GM23338 (cell line): ENCODE results near the gene KCNMA1. TPM values are rescaled to one million over a fixed set of nuclear protein-coding genes. Genes with fewer than 3 reads are reported as not detected.

Experiments
- ATAC-seq: fragments of 200-7000 bp; cut with Tn5 transposase; 3 replicates; pipeline ENCODE4 v1.9.1; 2020
- DNase-seq: peaks from one replicate; pipeline ENCODE4 v3.0.0-alpha.2; 2015; ENCODE audit warnings: low spot score
- H2AFZ ChIP-seq: fragments of 200-600 bp; sonication (generic); 2 replicates; pipeline ENCODE4 v1.8.0; 2016; ENCODE audit warnings: antibody characterized with exemption, mild to moderate bottlenecking, moderate library complexity
- H3F3A ChIP-seq: fragments of 200-600 bp; sonication (generic); replicated peaks from 2 replicates; pipeline ENCODE4 v1.8.0; 2017; ENCODE audit warnings: antibody characterized with exemption, mixed run types, low read depth
- H3K27ac ChIP-seq: fragments of 200-600 bp; sonication (generic); 2 replicates; pipeline ENCODE4 v1.6.1; 2016; ENCODE audit warnings: low read depth
- H3K27me3 ChIP-seq: fragments of 200-600 bp; sonication (generic); 2 replicates; pipeline ENCODE4 v1.8.0; 2016; ENCODE audit warnings: mild to moderate bottlenecking, mixed run types, moderate library complexity; ENCODE audit not compliant: insufficient read depth
- H3K36me3 ChIP-seq: fragments of 200-600 bp; sonication (generic); 2 replicates; pipeline ENCODE4 v1.8.0; 2016; ENCODE audit warnings: mild to moderate bottlenecking; ENCODE audit not compliant: insufficient read depth
- H3K4me1 ChIP-seq: fragments of 200-600 bp; sonication (generic); 2 replicates; pipeline ENCODE4 v1.8.0; 2016; ENCODE audit warnings: mild to moderate bottlenecking, moderate library complexity; ENCODE audit not compliant: insufficient read depth
- H3K4me2 ChIP-seq: fragments of 200-600 bp; sonication (generic); 2 replicates; pipeline ENCODE4 v1.7.1; 2017; ENCODE audit warnings: mixed run types
- H3K4me3 ChIP-seq: fragments of 200-600 bp; sonication (generic); 2 replicates; pipeline ENCODE4 v1.6.1; 2016; ENCODE audit warnings: mixed run types
- H3K79me2 ChIP-seq: fragments of 200-600 bp; sonication (generic); replicated peaks from 2 replicates; pipeline ENCODE4 v1.8.0; 2017; ENCODE audit warnings: mild to moderate bottlenecking; ENCODE audit not compliant: insufficient read depth
- H3K9me2 ChIP-seq: fragments of 200-600 bp; sonication (generic); 2 replicates; pipeline ENCODE4 v1.8.0; 2017; ENCODE audit not compliant: insufficient read depth
- H4K20me1 ChIP-seq: fragments of 200-600 bp; sonication (generic); replicated peaks from 2 replicates; pipeline ENCODE4 v1.8.0; 2017; ENCODE audit warnings: mild to moderate bottlenecking; ENCODE audit not compliant: insufficient read depth
- H3K27ac Mint-ChIP-seq: 2 replicates; pipeline ENCODE4 v1.8.0; 2020; ENCODE audit warnings: inconsistent platforms, mild to moderate bottlenecking, moderate library complexity, mixed read lengths
- H3K27me3 Mint-ChIP-seq: 3 replicates; pipeline ENCODE4 v1.8.0; 2022; ENCODE audit warnings: low read depth, mild to moderate bottlenecking, moderate library complexity, mixed read lengths, inconsistent platforms; ENCODE audit not compliant: insufficient read depth, poor library complexity
- H3K36me3 Mint-ChIP-seq: 3 replicates; pipeline ENCODE4 v1.8.0; 2021; ENCODE audit warnings: low read depth, mild to moderate bottlenecking, inconsistent platforms, moderate library complexity, mixed read lengths
- H3K4me1 Mint-ChIP-seq: 3 replicates; pipeline ENCODE4 v1.8.0; 2020; ENCODE audit warnings: mild to moderate bottlenecking, inconsistent platforms, mixed read lengths
- H3K4me3 Mint-ChIP-seq: 3 replicates; pipeline ENCODE4 v1.8.0; 2021; ENCODE audit warnings: moderate library complexity, mild to moderate bottlenecking, inconsistent platforms, mixed read lengths
- H3K9me3 Mint-ChIP-seq: 3 replicates; pipeline ENCODE4 v1.8.0; 2020; ENCODE audit warnings: moderate library complexity, mild to moderate bottlenecking, inconsistent platforms, mixed read lengths
- CREB1 ChIP-seq: fragments of 250-450 bp; sonication (Bioruptor Pico); IDR thresholded peaks from 2 replicates; pipeline ENCODE4 v1.5.0; 2020; ENCODE audit warnings: low read depth, mild to moderate bottlenecking, moderate library complexity
- ETS1 ChIP-seq: IDR thresholded peaks from 2 replicates; pipeline ENCODE4 v1.6.1; 2016; ENCODE audit warnings: antibody characterized with exemption
- EZH2 ChIP-seq: fragments of 200-600 bp; sonication (generic); IDR thresholded peaks from one replicate; pipeline ENCODE4 v1.8.0; 2017; ENCODE audit warnings: antibody characterized with exemption, mild to moderate bottlenecking, low read depth; ENCODE audit not compliant: unreplicated experiment
- EZH2phosphoT487 ChIP-seq: fragments of 200-600 bp; sonication (generic); IDR thresholded peaks from one replicate; pipeline ENCODE4 v1.8.1; 2018; ENCODE audit warnings: antibody characterized with exemption; ENCODE audit not compliant: unreplicated experiment
- JUNB ChIP-seq: IDR thresholded peaks from one replicate; pipeline ENCODE4 v1.6.1; 2016; ENCODE audit warnings: antibody characterized with exemption; ENCODE audit not compliant: unreplicated experiment
- NANOG ChIP-seq: IDR thresholded peaks from 2 replicates; pipeline ENCODE4 v1.6.1; 2016; ENCODE audit warnings: antibody characterized with exemption, borderline replicate concordance
- POLR2AphosphoS5 ChIP-seq: IDR thresholded peaks from 2 replicates; pipeline ENCODE4 v1.6.1; 2016; ENCODE audit warnings: antibody characterized with exemption, low read depth
- REST ChIP-seq: IDR thresholded peaks from one replicate; pipeline ENCODE4 v1.6.1; 2018; ENCODE audit warnings: antibody characterized with exemption; ENCODE audit not compliant: unreplicated experiment
- STAT1 ChIP-seq: IDR thresholded peaks from one replicate; pipeline ENCODE4 v1.6.1; 2016; ENCODE audit warnings: antibody characterized with exemption; ENCODE audit not compliant: unreplicated experiment
- ZNF114 ChIP-seq: fragments of 250-450 bp; sonication (Bioruptor Pico); IDR thresholded peaks from 2 replicates; pipeline ENCODE4 v1.5.0; 2020; ENCODE audit warnings: mild to moderate bottlenecking, moderate library complexity
- ZNF331 ChIP-seq: fragments of 250-450 bp; sonication (Bioruptor Pico); IDR thresholded peaks from 2 replicates; pipeline ENCODE4 v1.5.0; 2020; ENCODE audit warnings: low read depth, mild to moderate bottlenecking, moderate library complexity
- polyA plus RNA-seq: library from polyadenylated mRNA; unstranded; fragments of >200 nt; fragmentation: Nextera tagmentation; extraction: Ambion mirVana; gene quantifications from 2 replicates; pipeline ENCODE4 v1.2.1, GENCODE V29; 2016
- total RNA-seq: library from RNA; depleted of rRNA; stranded (reverse); fragments of >200 nt; shearing (Covaris generic); gene quantifications from 2 replicates; pipeline ENCODE4 v1.2.3, GENCODE V29; 2014
- TF ChIP-seq, protein P1 (sequence below): fragments of 250-450 bp; sonication (Bioruptor Pico); IDR thresholded peaks from 2 replicates; pipeline ENCODE4 v1.5.0; 2020; ENCODE audit warnings: mild to moderate bottlenecking, moderate library complexity
- TF ChIP-seq, protein P2 (sequence below), 2 experiments: fragments of 200-600 bp in 1 of 2; sonication (generic) in 1 of 2; conservative IDR thresholded peaks; 2 replicates each; pipeline versions ENCODE4 v1.5.1 to v1.6.1; 2016 to 2017; ENCODE audit warnings: antibody characterized with exemption in 2 of 2, low read depth in 2 of 2, mild to moderate bottlenecking in 2 of 2, moderate library complexity in 1 of 2

KCNMA1 gene
- total and polyA plus RNA-seq, 2 experiments from 2014 or later, result 8.2 to 9.0 TPM

DNA sequence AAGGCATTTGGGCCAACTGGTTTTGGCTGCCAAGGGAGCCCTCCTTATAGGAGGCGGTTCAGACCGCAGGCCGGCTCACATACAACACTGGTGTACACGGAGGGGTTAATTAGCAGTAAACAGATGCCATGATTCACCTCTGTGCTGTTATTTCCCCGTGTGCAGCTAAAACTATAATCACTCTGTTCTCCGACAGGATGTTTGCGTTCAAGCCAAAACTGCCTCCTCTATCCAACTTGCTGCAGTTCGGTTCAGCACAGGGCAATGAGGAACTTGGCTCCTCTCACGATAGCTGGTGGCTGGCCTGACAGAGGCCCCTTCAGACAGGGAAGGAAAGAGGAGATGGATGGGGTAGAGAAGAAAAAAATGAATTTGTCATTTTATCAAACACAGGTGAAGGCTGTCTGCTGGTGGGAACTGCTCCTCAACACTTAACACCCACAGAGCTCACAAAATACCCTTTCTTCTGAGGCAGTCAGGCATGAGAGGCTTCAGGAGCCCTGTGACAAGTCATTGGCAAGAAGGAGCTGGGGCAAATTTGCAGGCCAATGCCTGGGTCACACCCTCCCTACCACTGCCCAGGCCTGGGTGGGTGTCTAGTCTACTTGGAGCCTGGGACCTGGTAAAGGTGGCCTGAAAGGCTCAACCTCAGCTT, 24.0 kb downstream of the KCNMA1 start:
- Histone ChIP-seq H3K36me3 (no peaks in the 10 kb centered on the region; the same call in 1 of the 2 replicates), H4K20me1 (no peaks in the 10 kb centered on the region; the same call in 1 of the 2 replicates), H3K9me2 (peaks cover 7% of the 10 kb centered on the region; the same call in 1 of the 2 replicates), H3K4me1 (no peaks in the 10 kb centered on the region), H3K4me3 (no peak overlapping the region), H3K79me2 (0 out of 2 replicates have a peak, but pooled peaks cover 3% of the 10 kb centered on the region), H3K4me2 (no peak overlapping the region), H3K27ac (no peak overlapping the region), H3K27me3 (no peaks in the 10 kb centered on the region), H2AFZ (no peak overlapping the region), H3F3A (no peaks in the 10 kb centered on the region)
- Mint-ChIP-seq H3K27ac (no peak overlapping the region), H3K9me3 (no peaks in the 10 kb centered on the region), H3K27me3 (no peaks in the 10 kb centered on the region), H3K36me3 (no peaks in the 10 kb centered on the region), H3K4me1 (peaks cover 6% of the 10 kb centered on the region), H3K4me3 (no peak overlapping the region)
- DNase-seq, result no peak
- ATAC-seq, result no peak
- TF ChIP-seq, protein P1, sequence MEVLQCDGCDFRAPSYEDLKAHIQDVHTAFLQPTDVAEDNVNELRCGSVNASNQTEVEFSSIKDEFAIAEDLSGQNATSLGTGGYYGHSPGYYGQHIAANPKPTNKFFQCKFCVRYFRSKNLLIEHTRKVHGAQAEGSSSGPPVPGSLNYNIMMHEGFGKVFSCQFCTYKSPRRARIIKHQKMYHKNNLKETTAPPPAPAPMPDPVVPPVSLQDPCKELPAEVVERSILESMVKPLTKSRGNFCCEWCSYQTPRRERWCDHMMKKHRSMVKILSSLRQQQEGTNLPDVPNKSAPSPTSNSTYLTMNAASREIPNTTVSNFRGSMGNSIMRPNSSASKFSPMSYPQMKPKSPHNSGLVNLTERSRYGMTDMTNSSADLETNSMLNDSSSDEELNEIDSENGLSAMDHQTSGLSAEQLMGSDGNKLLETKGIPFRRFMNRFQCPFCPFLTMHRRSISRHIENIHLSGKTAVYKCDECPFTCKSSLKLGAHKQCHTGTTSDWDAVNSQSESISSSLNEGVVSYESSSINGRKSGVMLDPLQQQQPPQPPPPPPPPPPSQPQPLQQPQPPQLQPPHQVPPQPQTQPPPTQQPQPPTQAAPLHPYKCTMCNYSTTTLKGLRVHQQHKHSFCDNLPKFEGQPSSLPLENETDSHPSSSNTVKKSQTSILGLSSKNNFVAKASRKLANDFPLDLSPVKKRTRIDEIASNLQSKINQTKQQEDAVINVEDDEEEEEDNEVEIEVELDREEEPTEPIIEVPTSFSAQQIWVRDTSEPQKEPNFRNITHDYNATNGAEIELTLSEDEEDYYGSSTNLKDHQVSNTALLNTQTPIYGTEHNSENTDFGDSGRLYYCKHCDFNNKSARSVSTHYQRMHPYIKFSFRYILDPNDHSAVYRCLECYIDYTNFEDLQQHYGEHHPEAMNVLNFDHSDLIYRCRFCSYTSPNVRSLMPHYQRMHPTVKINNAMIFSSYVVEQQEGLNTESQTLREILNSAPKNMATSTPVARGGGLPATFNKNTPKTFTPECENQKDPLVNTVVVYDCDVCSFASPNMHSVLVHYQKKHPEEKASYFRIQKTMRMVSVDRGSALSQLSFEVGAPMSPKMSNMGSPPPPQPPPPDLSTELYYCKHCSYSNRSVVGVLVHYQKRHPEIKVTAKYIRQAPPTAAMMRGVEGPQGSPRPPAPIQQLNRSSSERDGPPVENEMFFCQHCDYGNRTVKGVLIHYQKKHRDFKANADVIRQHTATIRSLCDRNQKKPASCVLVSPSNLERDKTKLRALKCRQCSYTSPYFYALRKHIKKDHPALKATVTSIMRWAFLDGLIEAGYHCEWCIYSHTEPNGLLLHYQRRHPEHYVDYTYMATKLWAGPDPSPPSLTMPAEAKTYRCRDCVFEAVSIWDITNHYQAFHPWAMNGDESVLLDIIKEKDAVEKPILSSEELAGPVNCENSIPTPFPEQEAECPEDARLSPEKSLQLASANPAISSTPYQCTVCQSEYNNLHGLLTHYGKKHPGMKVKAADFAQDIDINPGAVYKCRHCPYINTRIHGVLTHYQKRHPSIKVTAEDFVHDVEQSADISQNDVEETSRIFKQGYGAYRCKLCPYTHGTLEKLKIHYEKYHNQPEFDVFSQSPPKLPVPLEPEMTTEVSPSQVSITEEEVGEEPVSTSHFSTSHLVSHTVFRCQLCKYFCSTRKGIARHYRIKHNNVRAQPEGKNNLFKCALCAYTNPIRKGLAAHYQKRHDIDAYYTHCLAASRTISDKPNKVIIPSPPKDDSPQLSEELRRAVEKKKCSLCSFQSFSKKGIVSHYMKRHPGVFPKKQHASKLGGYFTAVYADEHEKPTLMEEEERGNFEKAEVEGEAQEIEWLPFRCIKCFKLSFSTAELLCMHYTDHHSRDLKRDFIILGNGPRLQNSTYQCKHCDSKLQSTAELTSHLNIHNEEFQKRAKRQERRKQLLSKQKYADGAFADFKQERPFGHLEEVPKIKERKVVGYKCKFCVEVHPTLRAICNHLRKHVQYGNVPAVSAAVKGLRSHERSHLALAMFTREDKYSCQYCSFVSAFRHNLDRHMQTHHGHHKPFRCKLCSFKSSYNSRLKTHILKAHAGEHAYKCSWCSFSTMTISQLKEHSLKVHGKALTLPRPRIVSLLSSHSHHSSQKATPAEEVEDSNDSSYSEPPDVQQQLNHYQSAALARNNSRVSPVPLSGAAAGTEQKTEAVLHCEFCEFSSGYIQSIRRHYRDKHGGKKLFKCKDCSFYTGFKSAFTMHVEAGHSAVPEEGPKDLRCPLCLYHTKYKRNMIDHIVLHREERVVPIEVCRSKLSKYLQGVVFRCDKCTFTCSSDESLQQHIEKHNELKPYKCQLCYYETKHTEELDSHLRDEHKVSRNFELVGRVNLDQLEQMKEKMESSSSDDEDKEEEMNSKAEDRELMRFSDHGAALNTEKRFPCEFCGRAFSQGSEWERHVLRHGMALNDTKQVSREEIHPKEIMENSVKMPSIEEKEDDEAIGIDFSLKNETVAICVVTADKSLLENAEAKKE (CRISPR knock-in tag), result no peak
- TF ChIP-seq ZNF331 (CRISPR knock-in tag), result no peak
- TF ChIP-seq JUNB, result no peak
- TF ChIP-seq CREB1 (CRISPR knock-in tag), result no peak
- TF ChIP-seq ZNF114 (CRISPR knock-in tag), result no peak
- TF ChIP-seq STAT1, result no peak
- TF ChIP-seq EZH2phosphoT487, result no peak
- no peak for TF ChIP-seq NANOG
- no peak for TF ChIP-seq POLR2AphosphoS5
- TF ChIP-seq EZH2, result no peak
- no peak for TF ChIP-seq ETS1
- no peak for TF ChIP-seq REST
- TF ChIP-seq, protein P2, sequence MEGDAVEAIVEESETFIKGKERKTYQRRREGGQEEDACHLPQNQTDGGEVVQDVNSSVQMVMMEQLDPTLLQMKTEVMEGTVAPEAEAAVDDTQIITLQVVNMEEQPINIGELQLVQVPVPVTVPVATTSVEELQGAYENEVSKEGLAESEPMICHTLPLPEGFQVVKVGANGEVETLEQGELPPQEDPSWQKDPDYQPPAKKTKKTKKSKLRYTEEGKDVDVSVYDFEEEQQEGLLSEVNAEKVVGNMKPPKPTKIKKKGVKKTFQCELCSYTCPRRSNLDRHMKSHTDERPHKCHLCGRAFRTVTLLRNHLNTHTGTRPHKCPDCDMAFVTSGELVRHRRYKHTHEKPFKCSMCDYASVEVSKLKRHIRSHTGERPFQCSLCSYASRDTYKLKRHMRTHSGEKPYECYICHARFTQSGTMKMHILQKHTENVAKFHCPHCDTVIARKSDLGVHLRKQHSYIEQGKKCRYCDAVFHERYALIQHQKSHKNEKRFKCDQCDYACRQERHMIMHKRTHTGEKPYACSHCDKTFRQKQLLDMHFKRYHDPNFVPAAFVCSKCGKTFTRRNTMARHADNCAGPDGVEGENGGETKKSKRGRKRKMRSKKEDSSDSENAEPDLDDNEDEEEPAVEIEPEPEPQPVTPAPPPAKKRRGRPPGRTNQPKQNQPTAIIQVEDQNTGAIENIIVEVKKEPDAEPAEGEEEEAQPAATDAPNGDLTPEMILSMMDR (conservative IDR thresholded peaks at IDR 0.05; ENCODE audit: low read depth in 2 of 2), result no peak
